Measurements from ENCODE around the gene DIPK2A. TPM values are rescaled to one million over a fixed set of nuclear protein-coding genes. Genes with fewer than 3 reads are reported as not detected.
A peak's percentile ranks its signal among the peaks of the same experiment; 100 is the strongest.

Gene DIPK2A
- total and polyA plus RNA-seq, 2 experiments from 2014 or later = 46.1 to 90.8 TPM

GRCh38 chr3:143978263-143978631 is 6.6 kb downstream of the DIPK2A start:
- H4K20me1 ChIP-seq (ENCODE audit: insufficient read depth, poor library complexity, severe bottlenecking) = peaks cover 7% of the 10 kb centered on the region
- no peaks in the 10 kb centered on the region for H3K9me3 ChIP-seq (ENCODE audit: low read depth)
- peaks cover 18% of the 10 kb centered on the region for H3K4me1 ChIP-seq (ENCODE audit: insufficient read depth)
- no peaks in the 10 kb centered on the region for H3K27me3 ChIP-seq
- TF ChIP-seq EZH2 (IDR thresholded peaks at IDR 0.05; ENCODE audit: borderline replicate concordance) (no peak), EZH2phosphoT487 (IDR thresholded peaks at IDR 0.05; ENCODE audit: low read depth, severe bottlenecking, unreplicated experiment) (no peak), CTCF (IDR thresholded peaks at IDR 0.05; ENCODE audit: poor library complexity) (no peak)
- no peaks in the 10 kb centered on the region for H3K9me2 ChIP-seq (replicated peaks; ENCODE audit: insufficient read depth)
- peaks cover 99% of the 10 kb centered on the region for H3K79me2 ChIP-seq
- DNase-seq (ENCODE audit: low spot score) = no peak
- WGBS (ENCODE audit: low lambda C conversion rate, missing lambda C conversion rate) = 74% methylated on average over 1 of the region's 1 CpG
- no peak overlapping the region for H3K4me3 ChIP-seq
- no peak overlapping the region for H2AFZ ChIP-seq
- H3K27ac ChIP-seq = peak overlapping the region; percentile 28
- H3K4me2 ChIP-seq = peak overlapping the region; percentile 73
- no peaks in the 10 kb centered on the region for H3K36me3 ChIP-seq (replicated peaks; ENCODE audit: insufficient read depth, low read depth)

GRCh38 chr3:143979041-143979440 is 7.4 kb downstream of the DIPK2A start:
- peak overlapping the region; percentile 10 for H3K4me2 ChIP-seq
- no peaks in the 10 kb centered on the region for H3K9me2 ChIP-seq (replicated peaks; ENCODE audit: insufficient read depth)
- peaks cover 7% of the 10 kb centered on the region for H4K20me1 ChIP-seq (ENCODE audit: insufficient read depth, poor library complexity, severe bottlenecking)
- no peaks in the 10 kb centered on the region for H3K27me3 ChIP-seq
- DNase-seq (ENCODE audit: low spot score) = no peak
- H3K27ac ChIP-seq = no peak overlapping the region
- H3K9me3 ChIP-seq (ENCODE audit: low read depth) = no peaks in the 10 kb centered on the region
- no peak for TF ChIP-seq CTCF (IDR thresholded peaks at IDR 0.05; ENCODE audit: poor library complexity)
- no peak for TF ChIP-seq EZH2phosphoT487 (IDR thresholded peaks at IDR 0.05; ENCODE audit: low read depth, severe bottlenecking, unreplicated experiment)
- no peak for TF ChIP-seq EZH2 (IDR thresholded peaks at IDR 0.05; ENCODE audit: borderline replicate concordance)
- no peak overlapping the region for H3K4me3 ChIP-seq
- H3K36me3 ChIP-seq (replicated peaks; ENCODE audit: insufficient read depth, low read depth) = no peaks in the 10 kb centered on the region
- no peak overlapping the region for H2AFZ ChIP-seq
- H3K4me1 ChIP-seq (ENCODE audit: insufficient read depth) = peaks cover 18% of the 10 kb centered on the region
- WGBS (ENCODE audit: low lambda C conversion rate, missing lambda C conversion rate) = 71% methylated on average over 2 of the region's 2 CpGs
- H3K79me2 ChIP-seq = peaks cover 99% of the 10 kb centered on the region

- DNase-seq (ENCODE audit: low spot score) = no peak
- H3K9me3 ChIP-seq (ENCODE audit: low read depth) = no peaks in the 10 kb centered on the region
- peak overlapping the region; percentile 10 for H3K4me2 ChIP-seq
- H3K27me3 ChIP-seq = no peaks in the 10 kb centered on the region
- WGBS (ENCODE audit: low lambda C conversion rate, missing lambda C conversion rate) = 92% methylated on average over 2 of the region's 2 CpGs
- H3K79me2 ChIP-seq = peaks cover 99% of the 10 kb centered on the region
- H2AFZ ChIP-seq = no peak overlapping the region
- H3K4me1 ChIP-seq (ENCODE audit: insufficient read depth) = peaks cover 21% of the 10 kb centered on the region
- no peak overlapping the region for H3K4me3 ChIP-seq
- no peaks in the 10 kb centered on the region for H3K36me3 ChIP-seq (replicated peaks; ENCODE audit: insufficient read depth, low read depth)
- H4K20me1 ChIP-seq (ENCODE audit: insufficient read depth, poor library complexity, severe bottlenecking) = peaks cover 7% of the 10 kb centered on the region
- H3K9me2 ChIP-seq (replicated peaks; ENCODE audit: insufficient read depth) = no peaks in the 10 kb centered on the region
- H3K27ac ChIP-seq = no peak overlapping the region
- TF ChIP-seq EZH2 (IDR thresholded peaks at IDR 0.05; ENCODE audit: borderline replicate concordance) (no peak), CTCF (IDR thresholded peaks at IDR 0.05; ENCODE audit: poor library complexity) (no peak), EZH2phosphoT487 (IDR thresholded peaks at IDR 0.05; ENCODE audit: low read depth, severe bottlenecking, unreplicated experiment) (no peak)
Measured at GRCh38 chr3:143979813-143980212, 8.2 kb downstream of the DIPK2A start.

- Histone ChIP-seq H3K79me2 (peaks cover 98% of the 10 kb centered on the region), H3K36me3 (replicated peaks; ENCODE audit: insufficient read depth, low read depth) (no peaks in the 10 kb centered on the region), H3K9me2 (replicated peaks; ENCODE audit: insufficient read depth) (no peaks in the 10 kb centered on the region), H3K4me2 (no peak overlapping the region), H3K9me3 (ENCODE audit: low read depth) (no peaks in the 10 kb centered on the region), H3K4me1 (ENCODE audit: insufficient read depth) (peaks cover 4% of the 10 kb centered on the region), H4K20me1 (ENCODE audit: insufficient read depth, poor library complexity, severe bottlenecking) (peaks cover 26% of the 10 kb centered on the region), H3K27me3 (no peaks in the 10 kb centered on the region), H3K27ac (no peak overlapping the region), H3K4me3 (no peak overlapping the region), H2AFZ (no peak overlapping the region)
- DNase-seq (ENCODE audit: low spot score) = no peak
- TF ChIP-seq CTCF (IDR thresholded peaks at IDR 0.05; ENCODE audit: poor library complexity) (no peak), EZH2 (IDR thresholded peaks at IDR 0.05; ENCODE audit: borderline replicate concordance) (no peak), EZH2phosphoT487 (IDR thresholded peaks at IDR 0.05; ENCODE audit: low read depth, severe bottlenecking, unreplicated experiment) (no peak)
- WGBS (ENCODE audit: low lambda C conversion rate, missing lambda C conversion rate) = 98% methylated on average over 3 of the region's 3 CpGs
Measured at GRCh38 chr3:143988306-143988705, 16.7 kb downstream of the DIPK2A start.

Data from hepatocyte (in vitro differentiated cells).